Measurements from ENCODE around the gene SLC4A2.
"Not testable (repeated sequence)": the region's sequence is repeated elsewhere in the genome, so short reads cannot be mapped to it uniquely, and the experiment has no call there.

SLC4A2 gene

DNA sequence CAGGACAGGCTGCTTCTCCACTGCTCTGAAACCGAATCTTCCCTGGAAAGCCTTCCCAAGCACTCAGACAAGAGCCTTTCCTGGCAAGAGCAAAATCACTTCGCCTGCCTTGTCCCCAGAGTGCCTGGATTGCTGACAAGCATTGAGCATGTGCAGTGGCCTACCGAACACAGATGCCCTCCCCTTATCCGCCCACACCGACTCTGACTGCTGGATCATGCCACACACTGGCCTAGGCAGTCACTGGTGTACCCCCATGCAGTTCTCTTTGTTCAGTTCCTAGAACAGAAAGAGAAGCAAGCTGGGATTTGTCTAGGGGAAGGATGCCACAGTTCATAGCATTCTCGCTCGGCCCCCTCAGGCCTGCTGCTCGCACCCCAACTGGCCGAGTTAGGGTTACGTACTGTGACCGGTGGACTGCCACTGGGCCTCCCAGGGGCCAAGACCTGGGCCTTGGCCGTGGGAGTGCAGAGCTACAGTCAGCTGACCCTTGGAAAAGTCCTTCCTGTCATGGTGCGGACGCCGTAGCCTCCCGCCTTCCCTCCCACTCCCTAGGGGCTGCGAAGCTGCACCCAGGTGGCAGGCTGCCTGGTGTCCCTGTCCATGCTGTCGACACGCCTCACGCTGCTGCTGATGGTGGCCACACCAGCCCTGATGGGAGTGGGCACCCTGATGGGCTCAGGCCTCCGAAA, 24.2 kb upstream of the SLC4A2 start:
- H3K4me1 ChIP-seq (ENCODE audit: control insufficient read depth, insufficient read depth, low read length), result peaks cover 10% of the 10 kb centered on the region
- no peaks in the 10 kb centered on the region for H3K27me3 ChIP-seq (ENCODE audit: control insufficient read depth in 1 of 2, insufficient read depth in 2 of 2, low read length in 2 of 2)
- H3K9me3 ChIP-seq (ENCODE audit: control insufficient read depth in 2 of 2, low read length in 2 of 2), result no peaks in the 10 kb centered on the region
- no peak overlapping the region for H3K9ac ChIP-seq (ENCODE audit: low read length in 2 of 2)
- no peak overlapping the region for H3K4me3 ChIP-seq (ENCODE audit: low read length in 2 of 2)
- H3K36me3 ChIP-seq (ENCODE audit: control insufficient read depth in 2 of 2, insufficient read depth in 2 of 2, low read length in 2 of 2), result peaks cover 18 to 25% of the 10 kb centered on the region in 2 donors
- no peak overlapping the region for H3K27ac ChIP-seq (ENCODE audit: low read length)

DNA sequence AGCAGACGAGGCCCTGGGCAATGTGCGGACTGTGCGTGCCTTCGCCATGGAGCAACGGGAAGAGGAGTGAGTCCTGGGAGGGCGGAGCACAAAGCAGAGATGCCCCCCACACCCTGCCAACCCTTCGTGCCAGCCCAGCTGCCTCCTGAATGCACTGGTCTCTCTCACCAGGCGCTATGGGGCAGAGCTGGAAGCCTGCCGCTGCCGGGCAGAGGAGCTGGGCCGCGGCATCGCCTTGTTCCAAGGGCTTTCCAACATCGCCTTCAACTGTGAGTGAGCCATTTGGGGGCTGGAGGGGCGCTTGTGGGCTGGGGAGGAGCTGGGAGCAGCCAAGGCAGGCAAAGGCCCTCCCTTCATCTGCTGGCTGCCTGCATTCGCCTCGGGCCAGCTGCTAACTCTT, 23.5 kb upstream of the SLC4A2 start:
- Histone ChIP-seq H3K27ac (ENCODE audit: low read length) (no peak overlapping the region), H3K9ac (ENCODE audit: low read length in 2 of 2) (no peak overlapping the region), H3K27me3 (ENCODE audit: control insufficient read depth in 1 of 2, insufficient read depth in 2 of 2, low read length in 2 of 2) (no peaks in the 10 kb centered on the region), H3K4me1 (ENCODE audit: control insufficient read depth, insufficient read depth, low read length) (peaks cover 10% of the 10 kb centered on the region), H3K9me3 (ENCODE audit: control insufficient read depth in 2 of 2, low read length in 2 of 2) (no peaks in the 10 kb centered on the region), H3K4me3 (ENCODE audit: low read length in 2 of 2) (no peak overlapping the region), H3K36me3 (ENCODE audit: control insufficient read depth in 2 of 2, insufficient read depth in 2 of 2, low read length in 2 of 2) (peaks cover 18 to 25% of the 10 kb centered on the region in 2 donors)

GRCh38 chr7:151038951-151039849, 20.2 kb upstream of the SLC4A2 start:
- Histone ChIP-seq H3K27me3 (ENCODE audit: control insufficient read depth in 1 of 2, insufficient read depth in 2 of 2, low read length in 2 of 2) (no peaks in the 10 kb centered on the region), H3K36me3 (ENCODE audit: control insufficient read depth in 2 of 2, insufficient read depth in 2 of 2, low read length in 2 of 2) (peaks cover 29 to 35% of the 10 kb centered on the region in 2 donors), H3K27ac (ENCODE audit: low read length) (no peak overlapping the region), H3K4me1 (ENCODE audit: control insufficient read depth, insufficient read depth, low read length) (peaks cover 10% of the 10 kb centered on the region), H3K4me3 (ENCODE audit: low read length in 2 of 2) (no peak overlapping the region), H3K9me3 (ENCODE audit: control insufficient read depth in 2 of 2, low read length in 2 of 2) (no peaks in the 10 kb centered on the region), H3K9ac (ENCODE audit: low read length in 2 of 2) (no peak overlapping the region)

- Histone ChIP-seq H3K36me3 (ENCODE audit: control insufficient read depth in 2 of 2, insufficient read depth in 2 of 2, low read length in 2 of 2) (peaks cover 27 to 37% of the 10 kb centered on the region in 2 donors), H3K27ac (ENCODE audit: low read length) (no peak overlapping the region)
These were observed 19.4 kb upstream of the SLC4A2 start for GRCh38 chr7:151039850-151040548.

GRCh38 chr7:151040616-151041375, 18.6 kb upstream of the SLC4A2 start:
- peaks cover 10% of the 10 kb centered on the region for H3K4me1 ChIP-seq (ENCODE audit: control insufficient read depth, insufficient read depth, low read length)
- H3K36me3 ChIP-seq (ENCODE audit: control insufficient read depth in 2 of 2, insufficient read depth in 2 of 2, low read length in 2 of 2), result peaks cover 20 to 31% of the 10 kb centered on the region in 2 donors

More at GRCh38 chr7:151039850-151040548, 19.4 kb upstream of the SLC4A2 start:
- Histone ChIP-seq H3K9me3 (ENCODE audit: control insufficient read depth in 2 of 2, low read length in 2 of 2) (no peaks in the 10 kb centered on the region), H3K27me3 (ENCODE audit: control insufficient read depth in 1 of 2, insufficient read depth in 2 of 2, low read length in 2 of 2) (no peaks in the 10 kb centered on the region), H3K4me1 (ENCODE audit: control insufficient read depth, insufficient read depth, low read length) (peaks cover 10% of the 10 kb centered on the region), H3K4me3 (ENCODE audit: low read length in 2 of 2) (no peak overlapping the region), H3K9ac (ENCODE audit: low read length in 2 of 2) (no peak overlapping the region)

DNA sequence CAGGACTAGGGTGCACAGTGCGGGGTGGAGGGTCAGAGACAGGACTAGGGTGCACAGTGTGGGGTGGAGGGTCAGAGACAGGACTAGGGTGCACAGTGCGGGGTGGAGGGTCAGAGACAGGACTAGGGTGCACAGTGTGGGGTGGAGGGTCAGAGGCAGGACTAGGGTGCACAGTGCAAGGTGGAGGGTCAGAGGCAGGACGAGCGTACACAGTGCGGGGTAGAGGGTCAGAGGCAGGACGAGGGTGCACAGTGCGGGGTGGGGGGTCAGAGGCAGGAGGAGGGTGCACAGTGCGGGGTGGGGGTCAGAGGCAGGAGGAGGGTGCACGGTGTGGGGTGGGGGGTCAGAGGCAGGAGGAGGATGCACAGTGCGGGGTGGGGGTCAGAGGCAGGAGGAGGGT, 15.9 kb upstream of the SLC4A2 start:
- not testable (repeated sequence) for H3K27me3 ChIP-seq (ENCODE audit: control insufficient read depth in 1 of 2, insufficient read depth in 2 of 2, low read length in 2 of 2)
- Histone ChIP-seq H3K36me3 (ENCODE audit: control insufficient read depth in 2 of 2, insufficient read depth in 2 of 2, low read length in 2 of 2) (peaks cover 11 to 22% of the 10 kb centered on the region in 2 donors), H3K4me1 (ENCODE audit: control insufficient read depth, insufficient read depth, low read length) (peaks cover 15% of the 10 kb centered on the region)

More at GRCh38 chr7:151040616-151041375, 18.6 kb upstream of the SLC4A2 start:
- H3K27me3 ChIP-seq (ENCODE audit: control insufficient read depth in 1 of 2, insufficient read depth in 2 of 2, low read length in 2 of 2), result no peaks in the 10 kb centered on the region
- no peak overlapping the region for H3K27ac ChIP-seq (ENCODE audit: low read length)
- no peak overlapping the region for H3K9ac ChIP-seq (ENCODE audit: low read length in 2 of 2)
- no peak overlapping the region for H3K4me3 ChIP-seq (ENCODE audit: low read length in 2 of 2)
- H3K9me3 ChIP-seq (ENCODE audit: control insufficient read depth in 2 of 2, low read length in 2 of 2), result no peaks in the 10 kb centered on the region

GRCh38 chr7:151043959-151044358, 15.4 kb upstream of the SLC4A2 start:
- H3K9me3 ChIP-seq (ENCODE audit: control insufficient read depth in 2 of 2, low read length in 2 of 2), result no peaks in the 10 kb centered on the region
- H3K4me1 ChIP-seq (ENCODE audit: control insufficient read depth, insufficient read depth, low read length), result peaks cover 10% of the 10 kb centered on the region
- no peaks in the 10 kb centered on the region for H3K27me3 ChIP-seq (ENCODE audit: control insufficient read depth in 1 of 2, insufficient read depth in 2 of 2, low read length in 2 of 2)
- H3K36me3 ChIP-seq (ENCODE audit: control insufficient read depth in 2 of 2, insufficient read depth in 2 of 2, low read length in 2 of 2), result peaks cover 11 to 22% of the 10 kb centered on the region in 2 donors
- no peak overlapping the region for H3K27ac ChIP-seq (ENCODE audit: low read length)
- H3K9ac ChIP-seq (ENCODE audit: low read length in 2 of 2), result no peak overlapping the region
- H3K4me3 ChIP-seq (ENCODE audit: low read length in 2 of 2), result no peak overlapping the region

More for the DNA sequence above, 15.9 kb upstream of the SLC4A2 start:
- H3K9ac ChIP-seq (ENCODE audit: low read length in 2 of 2); H3K27ac ChIP-seq (ENCODE audit: low read length); H3K9me3 ChIP-seq (ENCODE audit: control insufficient read depth in 2 of 2, low read length in 2 of 2); H3K4me3 ChIP-seq (ENCODE audit: low read length in 2 of 2): not testable (repeated sequence)

GRCh38 chr7:151045262-151045661, 14.1 kb upstream of the SLC4A2 start:
- H3K4me3 ChIP-seq (ENCODE audit: low read length in 2 of 2), result no peak overlapping the region
- H3K9ac ChIP-seq (ENCODE audit: low read length in 2 of 2), result no peak overlapping the region
- no peak overlapping the region for H3K27ac ChIP-seq (ENCODE audit: low read length)
- no peaks in the 10 kb centered on the region for H3K9me3 ChIP-seq (ENCODE audit: control insufficient read depth in 2 of 2, low read length in 2 of 2)
- H3K27me3 ChIP-seq (ENCODE audit: control insufficient read depth in 1 of 2, insufficient read depth in 2 of 2, low read length in 2 of 2), result no peaks in the 10 kb centered on the region
- peaks cover 4% of the 10 kb centered on the region for H3K4me1 ChIP-seq (ENCODE audit: control insufficient read depth, insufficient read depth, low read length)
- H3K36me3 ChIP-seq (ENCODE audit: control insufficient read depth in 2 of 2, insufficient read depth in 2 of 2, low read length in 2 of 2), result peaks cover 11 to 21% of the 10 kb centered on the region in 2 donors

- peaks cover 7% of the 10 kb centered on the region for H3K4me1 ChIP-seq (ENCODE audit: control insufficient read depth, insufficient read depth, low read length)
- no peaks in the 10 kb centered on the region for H3K27me3 ChIP-seq (ENCODE audit: control insufficient read depth in 1 of 2, insufficient read depth in 2 of 2, low read length in 2 of 2)
- H3K9me3 ChIP-seq (ENCODE audit: control insufficient read depth in 2 of 2, low read length in 2 of 2), result no peaks in the 10 kb centered on the region
- no peak overlapping the region for H3K27ac ChIP-seq (ENCODE audit: low read length)
- H3K36me3 ChIP-seq (ENCODE audit: control insufficient read depth in 2 of 2, insufficient read depth in 2 of 2, low read length in 2 of 2), result peaks cover 11 to 21% of the 10 kb centered on the region in 2 donors
- no peak overlapping the region for H3K4me3 ChIP-seq (ENCODE audit: low read length in 2 of 2)
- H3K9ac ChIP-seq (ENCODE audit: low read length in 2 of 2), result no peak overlapping the region
These were observed 13.4 kb upstream of the SLC4A2 start for GRCh38 chr7:151045967-151046366.
